HG02884 (cell line): ENCODE data around the gene HPD.

ENCODE experiments used
- ATAC-seq: cut with Tn5 transposase; IDR thresholded peaks from one replicate; pipeline ENCODE4 v1.9.1; 2021; ENCODE audit warnings: mild to moderate bottlenecking, moderate library complexity; ENCODE audit not compliant: unreplicated experiment

Gene HPD

DNA sequence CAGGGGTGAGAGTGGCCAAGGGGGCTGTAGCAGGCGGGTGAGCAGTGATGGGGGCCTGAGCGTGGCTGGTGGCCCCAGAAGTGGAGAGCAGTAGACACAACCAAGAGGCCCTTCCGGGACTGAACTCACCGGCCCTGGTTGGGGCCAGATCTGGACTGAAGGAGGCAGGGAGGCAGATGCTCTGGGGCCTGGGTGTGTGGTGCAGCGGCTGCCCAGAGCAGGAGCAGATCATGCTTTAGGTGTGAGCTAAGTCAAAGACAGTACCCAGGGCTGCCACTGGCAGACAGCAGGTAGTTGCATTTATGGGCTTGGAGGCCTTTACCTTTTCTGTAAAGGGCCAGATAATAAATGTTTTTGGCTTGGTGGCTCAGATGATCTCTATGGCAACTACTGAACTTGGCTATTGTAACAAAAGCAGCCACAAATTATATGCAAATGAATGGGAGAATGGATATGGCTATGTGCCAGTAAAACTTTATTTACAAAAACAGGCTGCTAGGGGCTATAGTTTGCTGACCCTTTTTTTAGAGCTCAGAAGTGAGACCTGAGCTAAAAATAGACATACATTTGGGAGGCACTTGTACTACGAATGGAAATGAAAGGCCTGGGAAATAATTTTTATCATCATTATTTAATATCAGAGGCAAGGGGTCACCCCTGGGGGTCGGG is 29.3 kb downstream of the HPD start:
- no peak for ATAC-seq

GRCh38 chr12:121828826-121829225 is 29.8 kb downstream of the HPD start:
- ATAC-seq = no peak

DNA sequence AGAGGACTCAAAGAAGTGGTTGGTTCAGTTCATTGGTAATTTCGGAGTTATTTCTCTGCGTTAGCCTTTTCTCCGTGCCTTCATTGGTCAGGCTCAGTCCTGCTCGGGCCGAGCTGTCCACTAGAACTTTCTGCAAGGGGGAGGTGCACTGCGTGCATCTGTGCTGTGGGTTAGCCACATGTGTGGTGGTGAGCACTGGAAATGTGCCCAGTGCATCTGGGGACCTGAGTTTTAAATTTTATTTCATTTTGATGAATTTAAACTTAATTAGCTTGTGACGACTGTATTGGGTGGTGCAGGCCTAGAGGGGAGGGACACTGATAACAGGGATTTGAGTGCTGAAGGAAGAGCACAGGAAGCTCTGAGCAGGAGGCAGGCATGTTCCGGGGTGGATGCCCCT is 30.4 kb downstream of the HPD start:
- no peak for ATAC-seq

- no peak for ATAC-seq
These were observed 31.1 kb downstream of the HPD start for GRCh38 chr12:121827351-121828099.

DNA sequence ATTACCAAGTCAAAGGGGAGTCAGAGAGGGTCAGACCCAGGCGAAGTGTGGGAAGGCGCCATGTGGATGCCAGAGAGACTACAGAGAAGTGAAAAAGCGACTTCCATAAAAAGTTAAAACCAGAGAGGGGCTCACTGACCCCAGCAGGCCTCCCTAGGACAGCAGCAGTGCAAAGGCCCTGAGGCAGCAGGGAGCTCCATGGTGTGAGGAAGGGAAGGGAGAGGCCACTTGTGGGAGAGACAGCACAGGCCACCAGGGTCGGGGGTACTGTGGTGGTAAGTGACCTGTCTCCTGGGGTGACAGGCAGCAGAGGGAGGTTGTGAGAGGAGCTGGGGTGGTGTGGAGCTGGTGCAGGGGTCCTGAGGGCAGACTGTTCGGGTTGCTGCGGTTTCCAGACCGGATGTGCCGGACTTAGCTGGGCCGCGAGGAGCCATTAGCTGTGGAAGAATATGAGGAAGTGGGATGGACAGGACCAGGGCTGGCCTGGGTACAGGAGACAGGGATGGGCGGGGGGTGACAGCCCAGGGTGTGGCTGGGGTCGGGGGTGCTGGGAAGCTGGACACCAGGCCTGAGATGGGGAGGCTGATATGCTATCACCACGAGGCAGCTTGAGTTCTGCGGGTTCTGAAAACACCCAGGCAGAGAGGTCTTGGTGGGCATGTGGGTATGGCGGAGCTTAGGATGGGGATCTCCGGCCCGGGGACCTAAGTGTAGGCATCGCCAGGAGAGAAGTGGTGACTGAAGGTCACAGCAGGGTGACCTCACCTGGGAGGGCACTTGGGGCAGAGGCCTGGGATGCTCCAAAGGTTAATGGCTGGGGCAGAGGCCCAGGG is 32.1 kb downstream of the HPD start:
- ATAC-seq = no peak

GRCh38 chr12:121825041-121825523 is 33.6 kb downstream of the HPD start:
- no peak for ATAC-seq

GRCh38 chr12:121823727-121824115 is 34.9 kb downstream of the HPD start:
- no peak for ATAC-seq

- ATAC-seq = no peak
These were observed 35.4 kb downstream of the HPD start for GRCh38 chr12:121823101-121823726.

DNA sequence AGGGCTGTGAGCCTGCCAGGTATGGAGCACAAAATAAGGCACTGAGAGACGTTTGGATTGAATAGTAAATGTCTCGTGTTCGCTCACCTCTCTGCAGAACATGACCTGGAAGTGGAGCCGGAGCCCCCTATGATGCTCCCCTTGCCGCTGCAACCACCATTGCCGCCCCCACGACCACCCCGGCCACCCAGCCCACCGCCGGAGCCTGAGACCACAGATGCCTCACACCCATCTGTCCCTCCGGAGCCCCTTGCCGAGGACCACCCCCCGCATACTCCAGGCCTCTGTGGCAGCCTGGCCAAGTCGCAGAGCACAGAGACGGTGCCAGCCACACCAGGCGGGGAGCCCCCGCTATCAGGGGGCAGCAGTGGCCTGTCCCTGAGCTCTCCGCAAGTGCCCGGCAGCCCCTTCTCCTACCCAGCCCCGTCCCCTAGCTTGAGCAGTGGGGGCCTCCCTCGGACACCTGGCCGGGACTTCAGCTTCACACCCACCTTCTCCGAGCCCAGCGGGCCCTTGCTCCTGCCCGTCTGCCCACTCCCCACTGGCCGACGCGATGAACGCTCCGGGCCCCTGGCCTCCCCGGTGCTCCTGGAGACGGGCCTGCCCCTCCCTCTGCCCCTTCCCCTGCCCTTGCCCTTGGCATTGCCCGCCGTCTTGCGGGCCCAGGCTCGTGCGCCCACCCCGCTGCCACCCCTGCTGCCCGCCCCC is 36.1 kb downstream of the HPD start:
- no peak for ATAC-seq

GRCh38 chr12:121820056-121820455 is 38.6 kb downstream of the HPD start:
- no peak for ATAC-seq

- ATAC-seq = no peak
These were observed 39.3 kb downstream of the HPD start for GRCh38 chr12:121819212-121819949.

- no peak for ATAC-seq
These were observed 41.0 kb downstream of the HPD start for GRCh38 chr12:121817648-121818043.

DNA sequence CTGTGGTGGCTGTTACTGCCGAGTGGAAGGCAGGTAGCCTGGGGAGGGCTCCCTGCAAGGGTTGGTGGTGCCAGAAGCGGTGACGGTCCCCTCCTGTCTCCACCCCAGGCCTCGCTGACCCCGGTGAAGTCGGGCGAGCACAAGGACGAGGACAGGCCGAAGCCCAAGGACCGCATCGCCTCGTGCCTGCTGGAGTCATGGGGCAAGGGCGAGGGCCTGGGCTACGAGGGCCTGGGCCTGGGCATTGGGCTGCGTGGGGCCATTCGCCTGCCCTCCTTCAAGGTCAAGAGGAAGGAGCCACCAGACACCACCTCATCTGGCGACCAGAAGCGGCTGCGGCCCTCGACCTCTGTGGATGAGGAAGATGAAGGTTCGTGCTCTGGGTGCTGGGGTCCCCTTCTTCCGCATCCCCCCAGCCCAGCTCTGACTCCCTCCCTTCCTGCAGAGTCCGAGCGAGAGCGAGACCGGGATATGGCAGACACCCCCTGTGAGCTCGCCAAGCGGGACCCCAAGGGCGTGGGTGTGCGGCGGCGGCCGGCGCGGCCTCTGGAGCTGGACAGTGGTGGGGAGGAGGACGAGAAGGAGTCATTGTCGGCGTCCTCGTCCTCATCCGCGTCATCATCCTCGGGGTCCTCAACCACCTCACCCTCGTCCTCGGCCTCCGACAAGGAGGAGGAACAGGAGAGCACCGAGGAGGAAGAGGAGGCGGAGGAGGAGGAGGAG is 41.6 kb downstream of the HPD start:
- ATAC-seq = no peak

GRCh38 chr12:121815263-121815662 is 43.4 kb downstream of the HPD start:
- ATAC-seq = no peak

GRCh38 chr12:121814429-121815119 is 44.1 kb downstream of the HPD start:
- no peak for ATAC-seq

GRCh38 chr12:121813951-121814350 is 44.7 kb downstream of the HPD start:
- ATAC-seq = no peak

GRCh38 chr12:121812921-121813896 is 45.5 kb downstream of the HPD start:
- no peak for ATAC-seq
